Inferior parietal cortex (tissue), 1 donor: ENCODE results near the gene SH3RF1.

Source experiments
- DNase-seq: peaks from one replicate; pipeline ENCODE4 v3.0.0-alpha.2; 2016; ENCODE audit errors: extremely low spot score

The SH3RF1 gene

GRCh38 chr4:169103966-169104412 lies 166.8 kb downstream of the SH3RF1 start:
- DNase-seq = no peak

DNA sequence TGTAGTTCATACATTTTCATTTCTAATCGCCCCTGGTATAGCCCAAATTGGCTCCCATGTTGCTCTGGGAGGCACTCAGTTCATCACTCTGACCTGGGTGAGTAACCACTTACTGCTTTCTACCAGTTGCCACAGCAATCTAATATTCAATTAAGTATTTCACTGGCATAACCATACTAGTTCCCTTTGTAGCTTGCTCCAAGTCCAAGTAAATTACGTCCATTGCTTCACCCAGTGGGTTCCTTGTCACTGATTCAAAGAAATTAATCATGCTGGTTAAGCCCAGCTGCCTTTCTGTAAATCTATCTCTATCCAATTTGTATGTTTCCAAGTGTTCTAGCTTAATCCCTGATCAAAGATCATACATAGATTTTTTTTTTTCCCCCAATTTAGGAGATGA lies 168.7 kb downstream of the SH3RF1 start:
- no peak for DNase-seq

DNA sequence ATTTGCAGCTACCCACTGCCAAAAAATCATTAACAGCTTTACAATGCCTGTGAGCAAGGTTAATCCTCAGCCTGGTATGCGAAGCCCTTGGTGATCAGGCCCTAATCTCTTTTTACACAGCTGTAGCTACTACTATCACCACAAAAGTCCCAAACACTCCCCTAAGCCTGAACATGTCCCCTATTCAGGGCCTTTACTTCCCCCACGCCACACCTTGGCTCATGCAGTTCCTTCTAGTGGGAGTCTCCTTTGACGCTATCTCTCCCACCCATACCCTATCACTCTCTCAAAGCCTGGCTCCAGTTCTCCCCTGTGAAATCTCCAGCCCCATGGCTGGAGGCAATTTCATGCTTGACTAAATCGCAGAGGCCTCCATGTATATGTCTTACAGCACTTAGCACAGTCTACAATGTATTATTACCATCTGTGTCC lies 170.1 kb downstream of the SH3RF1 start:
- DNase-seq = no peak

DNA sequence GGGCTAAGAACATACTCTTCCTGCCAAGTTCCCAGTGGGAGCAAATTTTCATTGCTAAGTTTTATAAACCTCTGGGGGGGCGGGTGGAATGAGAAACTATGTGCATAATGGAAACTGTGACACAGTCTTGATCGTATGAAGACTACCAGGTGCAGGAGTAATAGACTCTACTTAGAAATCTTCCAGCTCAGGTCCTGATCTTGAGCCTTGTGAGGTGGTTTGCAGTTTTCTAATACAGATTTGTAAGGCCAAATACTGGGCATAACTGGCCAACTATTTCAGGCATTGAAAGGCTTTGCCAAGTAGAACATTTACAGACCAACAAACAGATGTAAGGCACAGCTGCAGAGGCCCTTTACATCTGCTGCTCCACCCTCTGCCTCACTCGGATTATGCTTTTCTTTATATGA lies 171.0 kb downstream of the SH3RF1 start:
- no peak for DNase-seq

- no peak for DNase-seq
Measured at GRCh38 chr4:169098969-169099690, 171.6 kb downstream of the SH3RF1 start.

DNA sequence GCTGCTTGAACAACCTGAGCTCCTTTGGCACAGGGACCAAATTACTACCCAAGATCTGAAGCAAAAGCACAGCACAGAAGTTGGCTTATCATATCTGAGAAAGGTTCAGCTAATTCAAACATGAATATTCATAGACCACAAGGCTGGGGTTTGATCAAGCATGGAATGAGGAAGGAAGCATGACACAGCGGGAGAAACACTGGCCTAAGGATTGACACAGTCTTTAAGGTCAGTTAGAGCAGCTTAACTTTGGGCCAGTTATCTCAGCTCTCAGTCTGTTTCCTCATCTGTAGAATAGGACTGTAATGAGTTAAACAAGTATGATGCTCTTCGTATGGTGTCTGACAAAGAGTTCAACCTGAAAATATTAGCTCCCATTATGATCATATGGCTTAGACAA lies 172.2 kb downstream of the SH3RF1 start:
- no peak for DNase-seq

GRCh38 chr4:169098054-169098497 lies 172.7 kb downstream of the SH3RF1 start:
- DNase-seq = no peak

GRCh38 chr4:169096221-169096620 lies 174.5 kb downstream of the SH3RF1 start:
- DNase-seq = no peak

DNA sequence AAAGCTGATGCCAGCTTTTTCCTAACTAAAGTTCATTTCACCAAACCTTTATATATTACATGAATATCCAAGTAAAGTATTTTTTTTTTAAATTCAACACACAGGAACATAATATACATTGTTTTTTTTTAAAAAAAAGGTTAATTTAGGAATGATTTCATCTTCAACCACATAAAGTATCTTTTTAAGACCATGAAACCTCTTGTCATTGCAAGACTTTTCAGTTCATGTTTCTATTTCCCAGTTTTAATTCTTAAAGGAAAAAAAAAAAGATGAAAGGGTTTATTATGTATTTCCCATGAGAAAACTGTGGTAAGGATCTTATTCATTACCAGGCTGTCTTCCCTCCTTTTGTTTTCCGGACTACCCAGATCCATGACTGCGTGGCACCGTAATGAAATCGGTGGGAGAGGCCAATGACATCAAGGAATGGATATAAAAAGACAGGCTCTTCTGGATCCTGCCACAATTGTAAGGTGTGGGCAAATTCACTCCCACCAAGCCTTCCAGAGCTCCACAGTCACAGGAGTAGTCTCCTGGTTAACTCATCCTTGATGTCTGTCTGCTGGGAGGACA lies 176.0 kb downstream of the SH3RF1 start:
- DNase-seq = no peak

DNA sequence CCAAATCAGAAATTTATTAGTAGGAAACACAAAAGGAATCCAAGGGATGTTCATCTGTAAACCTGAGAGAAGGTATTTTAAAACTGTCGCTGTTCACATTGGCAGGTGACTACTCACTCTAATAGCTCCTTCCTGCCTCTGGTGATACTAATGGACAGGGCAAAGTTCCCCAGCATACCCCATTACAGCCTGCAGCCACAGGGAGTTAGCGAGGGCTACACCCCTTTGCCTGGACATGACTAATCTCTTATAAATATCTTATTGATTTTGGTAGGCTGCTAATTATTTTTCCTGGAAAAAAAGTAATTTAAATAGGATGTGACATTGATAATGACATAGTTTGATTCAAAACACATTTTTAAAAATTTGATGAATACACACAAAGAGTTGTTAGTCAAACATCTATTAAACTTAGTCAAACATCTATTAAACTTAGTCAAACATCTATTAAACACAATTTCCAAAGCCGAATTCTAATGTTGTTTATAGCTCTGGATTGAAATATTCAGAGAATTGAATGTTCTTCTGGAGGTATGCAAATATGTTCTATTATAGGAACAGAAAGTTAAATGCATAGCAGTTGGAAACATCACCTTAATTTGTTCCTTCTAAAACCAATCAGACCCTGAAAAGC lies 177.8 kb downstream of the SH3RF1 start:
- no peak for DNase-seq

DNA sequence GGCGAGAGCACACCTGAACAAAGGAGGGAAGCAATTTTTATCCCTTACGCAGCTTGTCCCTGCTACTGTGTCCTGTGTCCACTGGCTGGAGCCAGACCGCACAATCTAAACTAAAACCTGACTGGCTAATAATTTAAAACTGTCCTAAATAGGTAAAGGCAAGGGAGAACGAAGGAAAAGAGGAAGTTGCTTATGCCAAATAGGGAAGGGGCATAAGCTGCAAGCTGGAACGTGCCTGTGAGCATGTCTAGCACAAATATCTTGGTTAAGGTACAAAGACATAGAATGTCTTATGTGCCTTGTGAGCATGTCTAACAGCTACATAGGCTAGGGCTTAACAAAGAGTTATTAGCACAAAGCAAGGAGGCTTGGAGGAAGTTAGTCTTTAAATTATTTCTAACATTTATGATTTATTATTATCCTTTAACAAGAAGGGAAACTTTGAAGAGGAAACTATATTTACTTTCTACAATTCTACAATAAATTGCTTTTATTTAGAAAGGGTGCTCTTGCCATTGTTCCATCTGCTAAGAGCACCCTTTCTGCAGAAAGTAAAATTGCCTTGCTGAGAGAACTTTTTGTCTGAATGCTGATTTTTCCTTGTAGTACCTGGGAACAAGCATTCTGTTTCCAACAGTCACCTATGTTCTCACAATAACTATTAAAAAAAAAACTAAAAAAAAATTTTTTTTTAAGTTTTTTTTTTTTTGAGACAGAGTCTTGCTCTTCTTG lies 180.1 kb downstream of the SH3RF1 start:
- DNase-seq = no peak

- no peak for DNase-seq
Measured at GRCh38 chr4:169089004-169089403, 181.8 kb downstream of the SH3RF1 start.

GRCh38 chr4:169084954-169085353 lies 185.8 kb downstream of the SH3RF1 start:
- DNase-seq = no peak

DNA sequence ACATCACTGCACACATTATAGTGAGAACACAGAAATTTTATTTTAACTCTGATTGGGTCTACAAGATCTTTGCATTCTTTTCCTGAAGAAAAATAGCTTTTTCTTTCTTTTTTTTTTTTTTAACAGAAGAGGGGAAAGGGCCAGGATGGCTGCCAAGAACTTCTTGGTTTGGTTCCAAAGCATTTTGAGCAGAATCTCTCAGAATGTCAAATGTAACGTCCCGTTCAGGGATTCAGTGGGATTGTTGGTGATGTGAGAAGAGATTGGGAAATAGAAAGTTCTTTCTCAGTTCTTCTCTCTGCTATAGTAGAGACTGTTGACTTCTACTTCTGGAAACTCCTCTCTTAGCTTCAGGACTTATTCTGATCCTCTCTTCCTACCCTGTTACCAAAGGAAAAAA lies 189.8 kb downstream of the SH3RF1 start:
- peak; percentile 49 for DNase-seq

- peak; percentile 56 for DNase-seq
Measured at GRCh38 chr4:169079942-169080827, 190.6 kb downstream of the SH3RF1 start.

DNA sequence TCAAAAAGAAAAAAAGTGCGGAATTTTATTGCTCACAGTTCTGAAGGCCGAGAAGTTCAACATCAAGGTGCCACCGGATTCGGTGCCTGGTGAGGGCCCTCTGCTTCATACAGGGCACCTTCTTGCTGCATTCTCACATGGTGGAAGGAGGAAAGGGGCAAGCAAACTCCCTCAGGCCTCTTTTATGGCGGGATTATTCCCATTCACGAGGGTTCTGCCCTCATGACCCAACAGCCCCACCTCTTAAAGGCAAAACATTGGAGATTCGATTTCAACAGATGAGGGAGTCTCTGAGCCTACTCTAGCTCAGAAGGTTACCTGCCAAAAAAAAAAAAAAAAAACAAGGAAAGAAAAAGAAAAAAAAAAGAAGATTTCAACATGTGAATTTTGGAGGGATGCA lies 196.6 kb downstream of the SH3RF1 start:
- DNase-seq = no peak

DNA sequence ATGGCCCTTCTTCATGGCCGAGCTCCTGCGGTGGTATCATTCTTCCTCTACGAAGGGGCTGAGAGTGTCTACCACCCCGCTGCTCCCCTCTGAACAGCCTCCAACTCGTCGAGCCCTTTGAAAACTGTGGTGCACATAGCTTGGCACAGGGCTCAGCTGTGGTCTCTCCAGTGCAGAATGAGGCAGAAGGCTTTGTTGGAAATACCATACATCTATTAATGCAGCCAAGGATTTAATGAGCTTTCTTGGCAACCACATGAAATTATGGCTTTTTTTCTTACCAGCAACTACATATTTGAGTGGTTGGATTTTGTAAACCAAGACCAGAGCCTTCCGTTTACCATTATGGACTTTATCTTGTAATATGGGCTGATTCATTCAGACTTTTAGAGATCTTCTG lies 199.0 kb downstream of the SH3RF1 start:
- DNase-seq = no peak

DNA sequence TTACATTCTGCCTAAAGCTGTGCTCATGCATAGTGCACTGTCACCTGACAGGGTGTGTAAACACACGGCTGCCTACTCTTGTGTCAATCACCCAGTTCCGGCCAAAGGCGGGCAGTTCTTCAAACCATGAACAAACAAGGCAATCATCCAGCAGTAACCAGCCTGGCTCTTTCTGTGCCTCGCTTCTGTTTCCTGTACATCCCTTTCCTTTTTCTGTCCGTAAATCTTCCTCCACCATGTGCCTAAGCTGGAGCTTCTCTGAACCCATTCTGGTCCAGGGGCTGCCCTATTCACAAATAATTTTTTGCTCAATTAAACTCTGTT lies 199.9 kb downstream of the SH3RF1 start:
- no peak for DNase-seq

- DNase-seq = no peak
Measured at GRCh38 chr4:169070071-169070894, 200.5 kb downstream of the SH3RF1 start.

- DNase-seq = no peak
Measured at GRCh38 chr4:169068423-169068822, 202.3 kb downstream of the SH3RF1 start.

DNA sequence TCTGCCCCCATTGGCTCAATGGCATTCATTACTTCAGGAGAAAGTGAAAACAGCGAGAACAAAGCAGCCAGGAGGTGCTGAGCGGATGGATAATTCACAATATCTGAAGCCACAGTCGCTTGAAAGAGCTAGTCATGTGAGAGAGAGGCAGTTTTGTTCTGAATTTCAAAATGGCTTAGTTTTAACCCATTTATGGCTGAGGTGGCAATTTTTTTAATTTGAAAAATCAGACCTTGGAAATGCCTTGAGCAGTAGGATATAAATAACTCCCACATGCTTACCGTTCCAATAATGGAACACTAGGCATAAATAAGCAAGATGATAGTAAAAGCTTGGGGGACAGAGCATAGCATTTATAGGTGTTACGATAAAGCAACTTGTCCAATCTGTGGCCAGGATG lies 203.8 kb downstream of the SH3RF1 start:
- no peak for DNase-seq
